ENCODE data around the gene GALNT2. TPM values are rescaled to one million over a fixed set of nuclear protein-coding genes. Genes with fewer than 3 reads are reported as not detected.

Gene GALNT2
- total and polyA plus RNA-seq, 4 donors, result 47.5 to 182 (median 114) TPM

DNA sequence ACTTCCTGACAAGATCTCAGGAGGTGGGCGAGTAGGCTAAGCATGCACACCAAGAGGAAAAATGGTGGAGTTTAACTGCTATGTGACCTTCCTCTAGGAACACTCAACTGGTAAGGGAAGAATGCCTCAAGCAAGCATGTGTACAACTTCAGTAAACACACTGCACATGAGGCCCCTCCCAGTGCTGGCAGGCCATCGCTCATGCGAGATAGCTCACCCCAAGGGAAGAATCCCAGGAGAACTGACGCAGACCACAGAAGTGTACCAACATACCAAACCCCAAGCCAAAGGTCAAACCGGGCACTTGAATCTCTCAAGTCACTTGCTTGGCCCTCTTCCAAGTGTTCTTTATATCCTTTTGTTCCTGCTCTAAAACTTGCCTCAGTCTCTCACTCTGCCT is 40.5 kb upstream of the GALNT2 start:
- Histone ChIP-seq H3K9me3 (ENCODE audit: control insufficient read depth in 4 of 4, low read length in 3 of 4) (peaks cover 0 to 2% (median 0%) of the 10 kb centered on the region in 4 donors), H3K27me3 (ENCODE audit: control insufficient read depth in 4 of 4, insufficient read depth in 4 of 4, low read length in 3 of 4) (no peaks in the 10 kb centered on the region), H3K4me3 (ENCODE audit: low read depth in 1 of 3, low read length in 3 of 3) (no peak overlapping the region), H3K9ac (ENCODE audit: low read depth in 1 of 2, low read length in 2 of 2) (no peak overlapping the region), H3K27ac (ENCODE audit: low read depth in 1 of 2, low read length in 2 of 2) (no peak overlapping the region), H3K36me3 (ENCODE audit: control insufficient read depth in 4 of 4, insufficient read depth in 3 of 4, low read depth in 1 of 4, low read length in 3 of 4) (no peaks in the 10 kb centered on the region), H3K4me1 (ENCODE audit: control insufficient read depth in 4 of 4, insufficient read depth in 4 of 4, low read length in 3 of 4) (no peaks in the 10 kb centered on the region)
- TF ChIP-seq, protein P1, sequence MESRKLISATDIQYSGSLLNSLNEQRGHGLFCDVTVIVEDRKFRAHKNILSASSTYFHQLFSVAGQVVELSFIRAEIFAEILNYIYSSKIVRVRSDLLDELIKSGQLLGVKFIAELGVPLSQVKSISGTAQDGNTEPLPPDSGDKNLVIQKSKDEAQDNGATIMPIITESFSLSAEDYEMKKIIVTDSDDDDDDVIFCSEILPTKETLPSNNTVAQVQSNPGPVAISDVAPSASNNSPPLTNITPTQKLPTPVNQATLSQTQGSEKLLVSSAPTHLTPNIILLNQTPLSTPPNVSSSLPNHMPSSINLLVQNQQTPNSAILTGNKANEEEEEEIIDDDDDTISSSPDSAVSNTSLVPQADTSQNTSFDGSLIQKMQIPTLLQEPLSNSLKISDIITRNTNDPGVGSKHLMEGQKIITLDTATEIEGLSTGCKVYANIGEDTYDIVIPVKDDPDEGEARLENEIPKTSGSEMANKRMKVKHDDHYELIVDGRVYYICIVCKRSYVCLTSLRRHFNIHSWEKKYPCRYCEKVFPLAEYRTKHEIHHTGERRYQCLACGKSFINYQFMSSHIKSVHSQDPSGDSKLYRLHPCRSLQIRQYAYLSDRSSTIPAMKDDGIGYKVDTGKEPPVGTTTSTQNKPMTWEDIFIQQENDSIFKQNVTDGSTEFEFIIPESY (IDR thresholded peaks at IDR 0.05), result no peak
- TF ChIP-seq TAF1 (conservative IDR thresholded peaks at IDR 0.05) (no peak), GABPA (IDR thresholded peaks at IDR 0.05 in 1 of 2, conservative IDR thresholded peaks at IDR 0.05 in 1 of 2) (no peak), FOXA1 (IDR thresholded peaks at IDR 0.05) (no peak), NR2F2 (IDR thresholded peaks at IDR 0.05) (no peak), HNF4A (conservative IDR thresholded peaks at IDR 0.05) (no peak), SP1 (IDR thresholded peaks at IDR 0.05) (no peak), FOXA2 (IDR thresholded peaks at IDR 0.05) (no peak), JUND (IDR thresholded peaks at IDR 0.05) (no peak), HNF4G (IDR thresholded peaks at IDR 0.05) (no peak), YY1 (IDR thresholded peaks at IDR 0.05) (no peak)
- TF ChIP-seq, protein P2, sequence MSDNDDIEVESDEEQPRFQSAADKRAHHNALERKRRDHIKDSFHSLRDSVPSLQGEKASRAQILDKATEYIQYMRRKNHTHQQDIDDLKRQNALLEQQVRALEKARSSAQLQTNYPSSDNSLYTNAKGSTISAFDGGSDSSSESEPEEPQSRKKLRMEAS (IDR thresholded peaks at IDR 0.05), result no peak
- TF ChIP-seq, protein P3, sequence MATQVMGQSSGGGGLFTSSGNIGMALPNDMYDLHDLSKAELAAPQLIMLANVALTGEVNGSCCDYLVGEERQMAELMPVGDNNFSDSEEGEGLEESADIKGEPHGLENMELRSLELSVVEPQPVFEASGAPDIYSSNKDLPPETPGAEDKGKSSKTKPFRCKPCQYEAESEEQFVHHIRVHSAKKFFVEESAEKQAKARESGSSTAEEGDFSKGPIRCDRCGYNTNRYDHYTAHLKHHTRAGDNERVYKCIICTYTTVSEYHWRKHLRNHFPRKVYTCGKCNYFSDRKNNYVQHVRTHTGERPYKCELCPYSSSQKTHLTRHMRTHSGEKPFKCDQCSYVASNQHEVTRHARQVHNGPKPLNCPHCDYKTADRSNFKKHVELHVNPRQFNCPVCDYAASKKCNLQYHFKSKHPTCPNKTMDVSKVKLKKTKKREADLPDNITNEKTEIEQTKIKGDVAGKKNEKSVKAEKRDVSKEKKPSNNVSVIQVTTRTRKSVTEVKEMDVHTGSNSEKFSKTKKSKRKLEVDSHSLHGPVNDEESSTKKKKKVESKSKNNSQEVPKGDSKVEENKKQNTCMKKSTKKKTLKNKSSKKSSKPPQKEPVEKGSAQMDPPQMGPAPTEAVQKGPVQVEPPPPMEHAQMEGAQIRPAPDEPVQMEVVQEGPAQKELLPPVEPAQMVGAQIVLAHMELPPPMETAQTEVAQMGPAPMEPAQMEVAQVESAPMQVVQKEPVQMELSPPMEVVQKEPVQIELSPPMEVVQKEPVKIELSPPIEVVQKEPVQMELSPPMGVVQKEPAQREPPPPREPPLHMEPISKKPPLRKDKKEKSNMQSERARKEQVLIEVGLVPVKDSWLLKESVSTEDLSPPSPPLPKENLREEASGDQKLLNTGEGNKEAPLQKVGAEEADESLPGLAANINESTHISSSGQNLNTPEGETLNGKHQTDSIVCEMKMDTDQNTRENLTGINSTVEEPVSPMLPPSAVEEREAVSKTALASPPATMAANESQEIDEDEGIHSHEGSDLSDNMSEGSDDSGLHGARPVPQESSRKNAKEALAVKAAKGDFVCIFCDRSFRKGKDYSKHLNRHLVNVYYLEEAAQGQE (IDR thresholded peaks at IDR 0.05), result no peak
- TF ChIP-seq, protein P4, sequence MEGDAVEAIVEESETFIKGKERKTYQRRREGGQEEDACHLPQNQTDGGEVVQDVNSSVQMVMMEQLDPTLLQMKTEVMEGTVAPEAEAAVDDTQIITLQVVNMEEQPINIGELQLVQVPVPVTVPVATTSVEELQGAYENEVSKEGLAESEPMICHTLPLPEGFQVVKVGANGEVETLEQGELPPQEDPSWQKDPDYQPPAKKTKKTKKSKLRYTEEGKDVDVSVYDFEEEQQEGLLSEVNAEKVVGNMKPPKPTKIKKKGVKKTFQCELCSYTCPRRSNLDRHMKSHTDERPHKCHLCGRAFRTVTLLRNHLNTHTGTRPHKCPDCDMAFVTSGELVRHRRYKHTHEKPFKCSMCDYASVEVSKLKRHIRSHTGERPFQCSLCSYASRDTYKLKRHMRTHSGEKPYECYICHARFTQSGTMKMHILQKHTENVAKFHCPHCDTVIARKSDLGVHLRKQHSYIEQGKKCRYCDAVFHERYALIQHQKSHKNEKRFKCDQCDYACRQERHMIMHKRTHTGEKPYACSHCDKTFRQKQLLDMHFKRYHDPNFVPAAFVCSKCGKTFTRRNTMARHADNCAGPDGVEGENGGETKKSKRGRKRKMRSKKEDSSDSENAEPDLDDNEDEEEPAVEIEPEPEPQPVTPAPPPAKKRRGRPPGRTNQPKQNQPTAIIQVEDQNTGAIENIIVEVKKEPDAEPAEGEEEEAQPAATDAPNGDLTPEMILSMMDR (IDR thresholded peaks at IDR 0.05; ENCODE audit: low read depth, low read length, missing input control), result no peak
- TF ChIP-seq, protein P5, sequence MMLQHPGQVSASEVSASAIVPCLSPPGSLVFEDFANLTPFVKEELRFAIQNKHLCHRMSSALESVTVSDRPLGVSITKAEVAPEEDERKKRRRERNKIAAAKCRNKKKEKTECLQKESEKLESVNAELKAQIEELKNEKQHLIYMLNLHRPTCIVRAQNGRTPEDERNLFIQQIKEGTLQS (IDR thresholded peaks at IDR 0.05), result no peak
- DNase-seq (ENCODE audit: low spot score), result no peak
- WGBS, result 83% methylated on average over 5 of the region's 5 CpGs

DNA sequence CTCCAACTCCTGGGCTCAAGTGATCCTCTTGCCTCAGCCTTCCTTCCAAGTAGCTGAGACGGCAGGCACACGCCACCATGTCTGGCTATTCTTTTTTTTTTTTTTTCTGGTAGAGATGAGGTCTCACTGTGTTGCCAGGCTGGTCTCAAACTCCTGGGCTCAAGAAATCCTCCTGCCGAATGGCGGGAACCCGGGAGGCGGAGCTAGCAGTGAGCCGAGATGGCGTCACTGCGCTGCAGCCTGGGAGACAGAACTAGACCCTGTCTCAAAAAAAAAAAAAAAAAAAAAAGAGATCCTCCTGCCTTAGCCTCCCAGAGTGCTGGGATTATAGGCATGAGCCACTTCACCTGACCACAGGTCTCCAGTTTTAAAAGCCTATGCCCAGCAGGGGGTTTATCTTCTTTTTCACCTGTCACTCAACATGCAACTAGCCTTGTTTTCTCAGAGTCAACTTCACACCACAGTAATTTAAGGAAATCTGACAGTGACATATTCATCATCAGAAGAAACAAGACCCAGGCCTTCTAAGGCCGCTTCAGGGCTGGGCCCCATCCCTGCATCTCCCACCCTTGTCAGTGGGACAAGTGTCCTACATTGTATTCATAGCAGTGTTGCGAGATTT is 38.3 kb upstream of the GALNT2 start:
- Histone ChIP-seq H3K27ac (ENCODE audit: low read depth in 1 of 2, low read length in 2 of 2) (no peak overlapping the region), H3K36me3 (ENCODE audit: control insufficient read depth in 4 of 4, insufficient read depth in 3 of 4, low read depth in 1 of 4, low read length in 3 of 4) (no peaks in the 10 kb centered on the region), H3K4me3 (ENCODE audit: low read depth in 1 of 3, low read length in 3 of 3) (no peak overlapping the region), H3K4me1 (ENCODE audit: control insufficient read depth in 4 of 4, insufficient read depth in 4 of 4, low read length in 3 of 4) (no peaks in the 10 kb centered on the region), H3K27me3 (ENCODE audit: control insufficient read depth in 4 of 4, insufficient read depth in 4 of 4, low read length in 3 of 4) (no peaks in the 10 kb centered on the region), H3K9ac (ENCODE audit: low read depth in 1 of 2, low read length in 2 of 2) (no peak overlapping the region), H3K9me3 (ENCODE audit: control insufficient read depth in 4 of 4, low read length in 3 of 4) (peaks cover 0 to 2% (median 0%) of the 10 kb centered on the region in 4 donors)
- 95% methylated on average over 11 of the region's 11 CpGs for WGBS
- TF ChIP-seq SP1 (IDR thresholded peaks at IDR 0.05), result no peak
- no peak for TF ChIP-seq TAF1 (conservative IDR thresholded peaks at IDR 0.05)
- TF ChIP-seq RAD21 (IDR thresholded peaks at IDR 0.05), result no peak
- no peak for DNase-seq (ENCODE audit: low spot score)
